ENCODE results near the gene OR2S2.

GRCh38 chr9:35996358-35996970 lies 38.5 kb upstream of the OR2S2 start:
- no peak for TF ChIP-seq CTCF (IDR thresholded peaks at IDR 0.05)
- TF ChIP-seq POLR2A (IDR thresholded peaks at IDR 0.05), result no peak
